Liver (tissue), 3 donors: Measurements from ENCODE around the gene RIMS3.

Experiments
- ATF3 ChIP-seq: IDR thresholded peaks from 2 replicates; pipeline ENCODE4 v1.6.1; 2016; ENCODE audit warnings: antibody characterized with exemption
- CTCF ChIP-seq: fragments of 150-350 bp; IDR thresholded peaks from 2 replicates; pipeline ENCODE4 v1.5.1; 2017; ENCODE audit warnings: improper control_type of control experiment, low read depth, low read length; ENCODE audit not compliant: missing input control
- EGR1 ChIP-seq, 2 donors: IDR thresholded peaks; 2 replicates each; pipeline ENCODE4 v1.6.1; 2016 to 2018; ENCODE audit warnings: antibody characterized with exemption in 2 of 2, low read depth in 2 of 2
- GABPA ChIP-seq, 2 donors: IDR thresholded peaks in 1 of 2; conservative IDR thresholded peaks in 1 of 2; 2 replicates each; pipeline ENCODE4 v1.6.1; 2016; ENCODE audit warnings: antibody characterized with exemption in 2 of 2, mild to moderate bottlenecking in 1 of 2, moderate library complexity in 1 of 2
- JUND ChIP-seq, 2 donors: IDR thresholded peaks; 2 replicates each; pipeline ENCODE4 v1.6.1; 2016; ENCODE audit warnings: antibody characterized with exemption in 2 of 2
- MAX ChIP-seq: IDR thresholded peaks from 2 replicates; pipeline ENCODE4 v1.6.1; 2016; ENCODE audit warnings: antibody characterized with exemption
- NR2F2 ChIP-seq: IDR thresholded peaks from 2 replicates; pipeline ENCODE4 v1.6.1; 2016; ENCODE audit warnings: antibody characterized with exemption
- RAD21 ChIP-seq, 2 donors: IDR thresholded peaks; 2 replicates each; pipeline ENCODE4 v1.6.1; 2016; ENCODE audit warnings: antibody characterized with exemption in 2 of 2, mild to moderate bottlenecking in 2 of 2
- REST ChIP-seq: IDR thresholded peaks from 2 replicates; pipeline ENCODE4 v1.6.1; 2016; ENCODE audit warnings: antibody characterized with exemption, mild to moderate bottlenecking
- SP1 ChIP-seq: IDR thresholded peaks from 2 replicates; pipeline ENCODE4 v1.6.1; 2018; ENCODE audit warnings: antibody characterized with exemption, mild to moderate bottlenecking
- TAF1 ChIP-seq: conservative IDR thresholded peaks from 2 replicates; pipeline ENCODE4 v1.6.1; 2016; ENCODE audit warnings: antibody characterized with exemption, mild to moderate bottlenecking
- YY1 ChIP-seq: IDR thresholded peaks from 2 replicates; pipeline ENCODE4 v1.6.1; 2016; ENCODE audit warnings: antibody characterized with exemption, mild to moderate bottlenecking
- ZBTB33 ChIP-seq: IDR thresholded peaks from 2 replicates; pipeline ENCODE4 v1.6.1; 2016; ENCODE audit warnings: antibody characterized with exemption
- donor health status: healthy.
- donor health status: healthy.

- TF ChIP-seq CTCF (no peak), GABPA (IDR thresholded peaks at IDR 0.05 in 1 of 2, conservative IDR thresholded peaks at IDR 0.05 in 1 of 2) (no peak), NR2F2 (no peak), ATF3 (no peak), MAX (no peak), ZBTB33 (no peak), SP1 (no peak), JUND (IDR thresholded peaks at IDR 0.05) (no peak), REST (no peak), EGR1 (IDR thresholded peaks at IDR 0.05; ENCODE audit: low read depth in 2 of 2) (no peak), YY1 (no peak), TAF1 (no peak), RAD21 (IDR thresholded peaks at IDR 0.05) (no peak)
Measured at GRCh38 chr1:40606194-40606593, 59.3 kb downstream of the RIMS3 start.
